H1 (cell line): ENCODE measurements around the gene GSTO1. TPM values are rescaled to one million over a fixed set of nuclear protein-coding genes. Genes with fewer than 3 reads are reported as not detected.

Experiments
- CTCF ChIA-PET: fragments of 300-600 bp; sonication (Branson Sonifier 250); formaldehyde crosslinking; loops from one replicate; lab custom pipeline; 2021; ENCODE audit not compliant: partially characterized antibody; lab: Charles Lee
- POLR2A ChIA-PET: fragments of 300-600 bp; sonication (Branson Sonifier 250); formaldehyde crosslinking; loops from one replicate; lab custom pipeline; 2021; ENCODE audit warnings: inconsistent platforms; ENCODE audit not compliant: partially characterized antibody; lab: Charles Lee
- DNase-seq, 2 experiments: peaks; one replicate each; pipeline versions ENCODE4 v3.0.0 to v3.0.0-alpha.2; 2010 to 2022; ENCODE audit warnings: low spot score in 2 of 2, low read depth in 1 of 2, mixed read lengths in 1 of 2
- FAIRE-seq: peaks from 2 replicates; lab custom pipeline; 2011; peaks lifted over from hg19 to GRCh38; lab: Jason Lieb, UNC
- H2AFZ ChIP-seq: 2 replicates; pipeline ENCODE4 v1.8.1; 2012; ENCODE audit warnings: low read length, inconsistent platforms
- H2AK5ac ChIP-seq: 2 replicates; pipeline ENCODE4 v1.6.1; 2013; ENCODE audit warnings: low read depth, low read length
- H2BK120ac ChIP-seq: replicated peaks from 2 replicates; pipeline ENCODE3; 2013; ENCODE audit warnings: low read depth, low read length, inconsistent platforms
- H2BK12ac ChIP-seq: 2 replicates; pipeline ENCODE4 v1.6.1; 2013; ENCODE audit warnings: low read depth, low read length
- H2BK15ac ChIP-seq: 2 replicates; pipeline ENCODE4 v1.6.1; 2013; ENCODE audit warnings: low read length
- H2BK20ac ChIP-seq: 2 replicates; pipeline ENCODE4 v1.6.1; 2013; ENCODE audit warnings: low read length
- H2BK5ac ChIP-seq: 2 replicates; pipeline ENCODE4 v1.6.1; 2013; ENCODE audit warnings: low read depth, low read length
- H3K14ac ChIP-seq: 2 replicates; pipeline ENCODE4 v1.6.1; 2013; ENCODE audit warnings: inconsistent platforms; ENCODE audit not compliant: insufficient read length
- H3K18ac ChIP-seq: 2 replicates; pipeline ENCODE4 v1.6.1; 2013; ENCODE audit warnings: low read length; ENCODE audit errors: extremely low read depth
- H3K23ac ChIP-seq: 2 replicates; pipeline ENCODE4 v1.6.1; 2013; ENCODE audit warnings: inconsistent platforms; ENCODE audit not compliant: insufficient read length
- H3K23me2 ChIP-seq: 2 replicates; pipeline ENCODE4 v1.6.1; 2013; ENCODE audit warnings: low read depth, low read length
- H3K27ac ChIP-seq: 2 replicates; pipeline ENCODE4 v1.6.1; 2011; ENCODE audit warnings: low read depth, low read length, inconsistent platforms
- H3K27me3 ChIP-seq, 4 experiments: replicated peaks in 1 of 4; 1 replicate in 1 of 4; 2 replicates in 3 of 4; pipeline versions ENCODE4 v1.6.1 to v1.8.1; 2011 to 2013; ENCODE audit warnings: low read length in 3 of 4, mild to moderate bottlenecking in 3 of 4, inconsistent platforms in 2 of 4, mixed read lengths in 2 of 4, moderate library complexity in 1 of 4; ENCODE audit not compliant: control insufficient read depth in 3 of 4, insufficient read depth in 3 of 4; ENCODE audit errors: extremely low read depth in 1 of 4
- H3K36me3 ChIP-seq, 4 experiments: 2 replicates each; pipeline versions ENCODE4 v1.6.1 to v1.8.1; 2011 to 2013; ENCODE audit warnings: mild to moderate bottlenecking in 4 of 4, low read length in 3 of 4, moderate library complexity in 2 of 4, control low read depth in 1 of 4, inconsistent platforms in 1 of 4; ENCODE audit not compliant: insufficient read depth in 4 of 4, control insufficient read depth in 2 of 4
- H3K4ac ChIP-seq: replicated peaks from 2 replicates; pipeline ENCODE3; 2013; ENCODE audit warnings: low read length, low read depth, mixed read lengths, inconsistent platforms; ENCODE audit not compliant: insufficient read length
- H3K4me1 ChIP-seq, 4 experiments: replicated peaks in 1 of 4; 1 replicate in 1 of 4; 2 replicates in 3 of 4; pipeline versions ENCODE4 v1.6.1 to v1.8.1; 2011 to 2013; ENCODE audit warnings: low read length in 3 of 4, inconsistent platforms in 2 of 4, mixed read lengths in 1 of 4; ENCODE audit not compliant: insufficient read depth in 4 of 4, control insufficient read depth in 3 of 4
- H3K4me2 ChIP-seq, 2 experiments: 2 replicates each; pipeline versions ENCODE4 v1.6.1 to v1.8.1; 2011 to 2013; ENCODE audit warnings: low read depth in 2 of 2, low read length in 2 of 2, control low read depth in 1 of 2, inconsistent platforms in 1 of 2, mild to moderate bottlenecking in 1 of 2; ENCODE audit not compliant: insufficient read depth in 1 of 2
- H3K4me3 ChIP-seq, 4 experiments: fragments of 200-600, 300-600 bp in 1 of 4; sonication (generic), shearing (Covaris generic), sonication (Bioruptor Twin) in 1 of 4; 2 replicates each; pipeline versions ENCODE4 v1.5.1 to v1.8.1; 2011 to 2016; ENCODE audit warnings: low read length in 4 of 4, low read depth in 3 of 4, control low read depth in 2 of 4, inconsistent platforms in 2 of 4, mild to moderate bottlenecking in 2 of 4, mixed read lengths in 1 of 4, moderate library complexity in 1 of 4; ENCODE audit not compliant: insufficient read depth in 2 of 4; ENCODE audit errors: extremely low read depth in 1 of 4
- H3K56ac ChIP-seq: replicated peaks from 2 replicates; pipeline ENCODE3; 2013; ENCODE audit warnings: low read depth, mild to moderate bottlenecking, mixed read lengths, low read length, inconsistent platforms; ENCODE audit not compliant: insufficient read length
- H3K79me1 ChIP-seq: 2 replicates; pipeline ENCODE4 v1.6.1; 2013; ENCODE audit warnings: low read depth, low read length, control low read depth
- H3K79me2 ChIP-seq, 2 experiments: 2 replicates each; pipeline versions ENCODE4 v1.6.1 to v1.8.1; 2012 to 2013; ENCODE audit warnings: low read length in 2 of 2, mild to moderate bottlenecking in 2 of 2, inconsistent platforms in 1 of 2; ENCODE audit not compliant: insufficient read depth in 2 of 2, control insufficient read depth in 1 of 2
- H3K9ac ChIP-seq, 4 experiments: replicated peaks in 1 of 4; 1 replicate in 1 of 4; 2 replicates in 3 of 4; pipeline versions ENCODE4 v1.6.1 to v1.8.1; 2011 to 2013; ENCODE audit warnings: low read depth in 3 of 4, low read length in 3 of 4, control low read depth in 2 of 4, mild to moderate bottlenecking in 2 of 4, moderate library complexity in 2 of 4, inconsistent platforms in 1 of 4; ENCODE audit errors: extremely low read depth in 1 of 4
- H3K9me3 ChIP-seq, 2 experiments: 2 replicates each; pipeline versions ENCODE4 v1.6.1 to v1.8.1; 2012 to 2013; ENCODE audit warnings: mild to moderate bottlenecking in 2 of 2, moderate library complexity in 2 of 2, control low read depth in 1 of 2, inconsistent platforms in 1 of 2, low read depth in 1 of 2, low read length in 1 of 2, mixed read lengths in 1 of 2; ENCODE audit not compliant: insufficient read depth in 2 of 2
- H4K20me1 ChIP-seq, 2 experiments: replicated peaks in 1 of 2; 2 replicates each; pipeline versions ENCODE3 to v1.8.1; 2011 to 2013; ENCODE audit warnings: inconsistent platforms in 2 of 2, low read length in 2 of 2, mild to moderate bottlenecking in 1 of 2; ENCODE audit not compliant: insufficient read depth in 2 of 2, control insufficient read depth in 1 of 2
- H4K5ac ChIP-seq: 2 replicates; pipeline ENCODE4 v1.6.1; 2013; ENCODE audit warnings: low read length, low read depth, mixed read lengths, inconsistent platforms; ENCODE audit not compliant: insufficient read length
- H4K8ac ChIP-seq: 2 replicates; pipeline ENCODE4 v1.8.0; 2013; ENCODE audit warnings: mild to moderate bottlenecking, moderate library complexity, low read length, inconsistent platforms; ENCODE audit not compliant: insufficient read depth; ENCODE audit errors: extremely low read depth
- H4K91ac ChIP-seq: replicated peaks from 2 replicates; pipeline ENCODE3; 2013; ENCODE audit warnings: low read length, mixed read lengths, inconsistent platforms; ENCODE audit not compliant: insufficient read length
- SIRT6 ChIP-seq: IDR thresholded peaks from one replicate; pipeline ENCODE4 v1.7.1; 2012; ENCODE audit warnings: low read length, inconsistent platforms
- SUZ12 ChIP-seq: fragments of 200-600 bp; sonication (generic); IDR thresholded peaks from 2 replicates; pipeline ENCODE4 v1.6.1; 2012; ENCODE audit warnings: mild to moderate bottlenecking, inconsistent platforms, low read length, moderate library complexity, mixed read lengths
- WGBS, 2 experiments: shearing (Covaris generic) in 1 of 2; methylation state at CpG; one replicate each; pipeline versions ENCODE4 v1.1.6 to v1.1.7; 2013 to 2015; ENCODE audit warnings: low lambda C conversion rate in 2 of 2, mixed read lengths in 2 of 2, inconsistent platforms in 1 of 2, low coverage in 1 of 2, missing lambda C conversion rate in 1 of 2; ENCODE audit not compliant: insufficient replicate concordance in 2 of 2, insufficient coverage in 1 of 2, insufficient read length in 1 of 2; ENCODE audit errors: extremely low coverage in 1 of 2, missing lambda C conversion rate in 1 of 2; 5-methylcytosine and 5-hydroxymethylcytosine counted together
- polyA plus RNA-seq, 7 experiments: library from polyadenylated mRNA; depleted of rRNA in 3 of 7; stranded (reverse) in 5 of 7; unstranded in 2 of 7; fragments of >200 nt in 5 of 7; fragments of 200-250 nt in 2 of 7; gene quantifications; 1 replicate in 5 of 7; 2 replicates in 1 of 7; 4 replicates in 1 of 7; pipeline versions ENCODE4 v1.2.1 to v1.2.3, GENCODE V29; 2011 to 2013; ENCODE audit warnings: missing spikeins in 2 of 7, mixed read lengths in 2 of 7
- total RNA-seq: library from RNA; stranded (reverse); fragmentation: NEBNext Ultra II Directional; extraction: Animal tissue kit (Norgen Biotek cat#: 25700); gene quantifications from 2 replicates; pipeline ENCODE4 v1.2.1, GENCODE V29; 2021

Gene GSTO1
- total and polyA plus RNA-seq, 2 of the 8 experiments (the other 6 are each of a cell fraction or from before 2014, with no cell fraction given), result 22.4 to 32.5 TPM

GRCh38 chr10:104208730-104209129 lies 46.0 kb upstream of the GSTO1 start:
- Histone ChIP-seq H2BK120ac (no peak overlapping the region), H4K91ac (no peak overlapping the region), H3K23ac (no peak overlapping the region), H2BK15ac (no peak overlapping the region), H3K14ac (no peak overlapping the region), H3K79me2 (no peaks in the 10 kb centered on the region), H3K36me3 (no peaks in the 10 kb centered on the region), H3K9ac (no peak overlapping the region), H3K4me3 (no peak overlapping the region), H4K20me1 (no peaks in the 10 kb centered on the region), H2AK5ac (no peak overlapping the region), H3K79me1 (no peaks in the 10 kb centered on the region), H3K27ac (no peak overlapping the region), H3K4me1 (no peaks in the 10 kb centered on the region), H3K18ac (no peak overlapping the region), H3K23me2 (no peaks in the 10 kb centered on the region), H3K9me3 (no peaks in the 10 kb centered on the region), H2AFZ (no peak overlapping the region), H3K4me2 (no peak overlapping the region), H4K8ac (no peak overlapping the region), H2BK12ac (no peak overlapping the region), H3K27me3 (no peaks in the 10 kb centered on the region), H3K4ac (no peak overlapping the region), H2BK5ac (no peak overlapping the region), H2BK20ac (no peak overlapping the region), H4K5ac (no peak overlapping the region), H3K56ac (no peak overlapping the region)
- no peak for FAIRE-seq
- ChIA-PET POLR2A (no interaction called here), CTCF (no interaction called here)
- 83% methylated on average over 3 of the region's 3 CpGs; no CpG with 5 or more reads in 1 of the 2 experiments for WGBS, 2 experiments
- DNase-seq, result no peak
- TF ChIP-seq SUZ12 (no peak), SIRT6 (no peak)
